Effector CD8-positive, alpha-beta T cell (primary cell): ENCODE measurements around the gene SPG11.

Experiments used
- DNase-seq: peaks from one replicate; lab custom pipeline; 2025; lab: John Stamatoyannopoulos, UW

Gene SPG11

GRCh38 chr15:44519537-44519936 lies 143.9 kb downstream of the SPG11 start:
- no peak for DNase-seq

GRCh38 chr15:44516436-44516835 lies 147.0 kb downstream of the SPG11 start:
- DNase-seq, result no peak
